22Rv1 (cell line): ENCODE results near the gene TRIM31.

ENCODE experiments used
- CTCF ChIP-seq: fragments of 450-650 bp; IDR thresholded peaks from 2 replicates; pipeline ENCODE4 v1.5.1; 2017; ENCODE audit warnings: mild to moderate bottlenecking
- ZFX ChIP-seq: fragments of 450-650 bp; IDR thresholded peaks from 2 replicates; pipeline ENCODE4 v1.6.1; 2017; ENCODE audit warnings: antibody characterized with exemption, borderline replicate concordance

- no peak for TF ChIP-seq CTCF
- no peak for TF ChIP-seq ZFX
These were observed 29.8 kb upstream of the TRIM31 start for GRCh38 chr6:30142665-30143064.
